K562 (cell line): ENCODE results near the gene FOXJ3. TPM values are rescaled to one million over a fixed set of nuclear protein-coding genes. Genes with fewer than 3 reads are reported as not detected.

Source experiments
- ARID2 ChIP-seq: fragments of 450-650 bp; IDR thresholded peaks from 2 replicates; pipeline ENCODE4 v1.6.1; 2017; ENCODE audit warnings: antibody characterized with exemption, mild to moderate bottlenecking
- ATF3 ChIP-seq, 2 experiments: fragments of 450-650 bp in 1 of 2; sonication (generic) in 1 of 2; formaldehyde crosslinking in 1 of 2; IDR thresholded peaks in 1 of 2; conservative IDR thresholded peaks in 1 of 2; 2 replicates each; pipeline versions ENCODE4 v1.6.1 to v1.8.1; 2016 to 2023; ENCODE audit warnings: mild to moderate bottlenecking in 2 of 2, moderate library complexity in 2 of 2, inconsistent platforms in 1 of 2, missing genetic modification reagents in 1 of 2
- CREB1 ChIP-seq, 2 experiments: sonication (generic) in 1 of 2; formaldehyde crosslinking in 1 of 2; IDR thresholded peaks; 2 replicates each; pipeline versions ENCODE4 v1.6.1 to v1.8.0; 2012 to 2022; ENCODE audit warnings: inconsistent platforms in 1 of 2, mild to moderate bottlenecking in 1 of 2, missing genetic modification reagents in 1 of 2, moderate library complexity in 1 of 2
- CREB3L1 ChIP-seq: fragments of 450-650 bp; IDR thresholded peaks from 2 replicates; pipeline ENCODE4 v1.6.1; 2014; ENCODE audit warnings: low read depth, mild to moderate bottlenecking, moderate library complexity, borderline replicate concordance
- CTBP1 ChIP-seq: fragments of 450-650 bp; IDR thresholded peaks from 2 replicates; pipeline ENCODE4 v1.6.1; 2016; ENCODE audit warnings: borderline replicate concordance
- ELF2 ChIP-seq: fragments of 250-450 bp; sonication (Bioruptor Pico); IDR thresholded peaks from 2 replicates; pipeline ENCODE4 v1.5.0; 2021; ENCODE audit warnings: mild to moderate bottlenecking
- ETS2 ChIP-seq: IDR thresholded peaks from 2 replicates; pipeline ENCODE4 v1.6.1; 2016; ENCODE audit warnings: borderline replicate concordance, missing genetic modification characterization, mild to moderate bottlenecking, moderate library complexity, missing compliant biosample characterization; ENCODE audit not compliant: poor library complexity, severe bottlenecking
- HLTF ChIP-seq: fragments of 450-650 bp; IDR thresholded peaks from 2 replicates; pipeline ENCODE4 v1.6.1; 2016
- NR2F6 ChIP-seq: fragments of 450-650 bp; formaldehyde crosslinking; IDR thresholded peaks from 2 replicates; pipeline ENCODE4 v1.4.0; 2020; ENCODE audit warnings: mild to moderate bottlenecking
- NRF1 ChIP-seq, 2 experiments: fragments of 450-650 bp; IDR thresholded peaks in 1 of 2; conservative IDR thresholded peaks in 1 of 2; 2 replicates each; pipeline ENCODE4 v1.6.1; 2014; ENCODE audit warnings: mild to moderate bottlenecking in 2 of 2
- OTX1 ChIP-seq: fragments of 450-650 bp; formaldehyde crosslinking; IDR thresholded peaks from 2 replicates; pipeline ENCODE4 v1.4.0; 2022; ENCODE audit warnings: mild to moderate bottlenecking
- PKNOX1 ChIP-seq: fragments of 450-650 bp; IDR thresholded peaks from 2 replicates; pipeline ENCODE4 v1.6.1; 2016
- SMARCA4 ChIP-seq: fragments of 450-650 bp; IDR thresholded peaks from 2 replicates; pipeline ENCODE4 v1.6.1; 2016
- ZBTB9 ChIP-seq: fragments of 450-650 bp; formaldehyde crosslinking; IDR thresholded peaks from 2 replicates; pipeline ENCODE4 v1.4.0; 2020; ENCODE audit warnings: mild to moderate bottlenecking, moderate library complexity
- ZC3H4 ChIP-seq: sonication (generic); formaldehyde crosslinking; IDR thresholded peaks from 2 replicates; pipeline ENCODE4 v1.9.0; 2021; ENCODE audit warnings: missing genetic modification reagents, borderline replicate concordance
- ZNF253 ChIP-seq: fragments of 250-450 bp; sonication (Bioruptor Pico); conservative IDR thresholded peaks from 2 replicates; pipeline ENCODE4 v1.6.1; 2021; ENCODE audit warnings: mild to moderate bottlenecking
- ZNF592 ChIP-seq: fragments of 450-650 bp; IDR thresholded peaks from 2 replicates; pipeline ENCODE4 v1.6.1; 2017; ENCODE audit warnings: antibody characterized with exemption, mild to moderate bottlenecking
- ZZZ3 ChIP-seq: fragments of 450-650 bp; IDR thresholded peaks from 2 replicates; pipeline ENCODE4 v1.6.1; 2016; ENCODE audit warnings: antibody characterized with exemption, mild to moderate bottlenecking, moderate library complexity
- polyA plus RNA-seq, 8 experiments: library from polyadenylated mRNA; depleted of rRNA in 4 of 8; stranded (reverse) in 5 of 8; unstranded in 3 of 8; fragments of >200 nt; fragmentation: Nextera tagmentation in 2 of 8; fragmentation: Illumina TruSeq in 1 of 8; extraction: Ambion mirVana in 2 of 8; extraction: Trizol in 1 of 8; gene quantifications; 2 replicates each; pipeline versions ENCODE4 v1.2.1 to v1.2.3, GENCODE V29; 2011 to 2014; ENCODE audit warnings: inconsistent platforms in 1 of 8, missing spikeins in 1 of 8
- total RNA-seq, 7 experiments: library from RNA; depleted of rRNA in 6 of 7; stranded (reverse); fragments of >200 nt in 6 of 7; fragmentation: Illumina TruSeq in 2 of 7; extraction: Trizol in 2 of 7; gene quantifications; 2 replicates each; pipeline versions ENCODE4 v1.2.1 to v1.2.3, GENCODE V29; 2011 to 2021; ENCODE audit warnings: low replicate concordance in 1 of 7

FOXJ3 gene
- total and polyA plus RNA-seq, 9 of the 15 experiments (the other 6 are each of a cell fraction or from before 2014, with no cell fraction given), result 8.7 to 35.3 (median 23.4) TPM

GRCh38 chr1:42335050-42335808, at the start of gene FOXJ3 (continued):
- TF ChIP-seq OTX1, result 0 out of 2 replicates have a peak, but pooled peaks have one; percentile 20
- TF ChIP-seq ZZZ3, result peak; percentile 88; the same call in 1 of the 2 replicates
- no peak for TF ChIP-seq ETS2 (tag)
- TF ChIP-seq ZC3H4 (CRISPR knock-in tag), result peak; percentile 77; the same call in 1 of the 2 replicates
- peak; percentile 93 for TF ChIP-seq CTBP1
- TF ChIP-seq NRF1 (conservative IDR thresholded peaks at IDR 0.05 in 1 of 2, IDR thresholded peaks at IDR 0.05 in 1 of 2), result peak; percentile 77 to 83
- no peak for TF ChIP-seq ZBTB9
- TF ChIP-seq ARID2, result peak; percentile 22; the same call in 1 of the 2 replicates
- TF ChIP-seq HLTF, result peak; percentile 93; the same call in 1 of the 2 replicates
- no peak for TF ChIP-seq SMARCA4
- TF ChIP-seq NR2F6 (CRISPR knock-in tag), result no peak
- TF ChIP-seq CREB3L1, result peak; percentile 55; the same call in 1 of the 2 replicates
- peak; percentile 72 for TF ChIP-seq ELF2 (CRISPR knock-in tag)
- peak; percentile 92 for TF ChIP-seq CREB1 (IDR thresholded peaks at IDR 0.05)
- peak; percentile 96 for TF ChIP-seq CREB1 (CRISPR knock-in tag; IDR thresholded peaks at IDR 0.05)
- peak; percentile 54 for TF ChIP-seq ATF3 (IDR thresholded peaks at IDR 0.05)
- no peak; the same call in 1 of the 2 replicates for TF ChIP-seq ATF3 (CRISPR knock-in tag; conservative IDR thresholded peaks at IDR 0.05)
- TF ChIP-seq ZNF592, result peak; percentile 41; the same call in 1 of the 2 replicates
- TF ChIP-seq PKNOX1, result peak; percentile 80
- TF ChIP-seq ZNF253 (CRISPR knock-in tag), result no peak
